Coronary artery (tissue), 2 donors: ENCODE results near the gene C1QTNF7.

ENCODE experiments used
- DNase-seq: peaks from one replicate; pipeline ENCODE4 v3.0.0-alpha.2; 2017; ENCODE audit warnings: low spot score
- H3K27ac ChIP-seq, 2 donors: fragments of 200-600 bp; sonication (generic); one replicate each; pipeline ENCODE4 v1.5.1; 2016 to 2019
- H3K4me3 ChIP-seq: fragments of 200-600 bp; sonication (generic); 2 replicates; pipeline ENCODE4 v1.5.1; 2016; ENCODE audit warnings: mild to moderate bottlenecking, moderate library complexity
- TF ChIP-seq, protein P1 (sequence below): fragments of 200-600 bp; sonication (generic); IDR thresholded peaks from one replicate; pipeline ENCODE4 v1.5.1; 2019; ENCODE audit warnings: antibody characterized with exemption

The C1QTNF7 gene

GRCh38 chr4:15423285-15423711 is 4.5 kb upstream of the C1QTNF7 start:
- no peak for DNase-seq
- Histone ChIP-seq H3K27ac (peak overlapping the region in 1 of 2 donors; percentile 15), H3K4me3 (no peak overlapping the region)
- TF ChIP-seq, protein P1, sequence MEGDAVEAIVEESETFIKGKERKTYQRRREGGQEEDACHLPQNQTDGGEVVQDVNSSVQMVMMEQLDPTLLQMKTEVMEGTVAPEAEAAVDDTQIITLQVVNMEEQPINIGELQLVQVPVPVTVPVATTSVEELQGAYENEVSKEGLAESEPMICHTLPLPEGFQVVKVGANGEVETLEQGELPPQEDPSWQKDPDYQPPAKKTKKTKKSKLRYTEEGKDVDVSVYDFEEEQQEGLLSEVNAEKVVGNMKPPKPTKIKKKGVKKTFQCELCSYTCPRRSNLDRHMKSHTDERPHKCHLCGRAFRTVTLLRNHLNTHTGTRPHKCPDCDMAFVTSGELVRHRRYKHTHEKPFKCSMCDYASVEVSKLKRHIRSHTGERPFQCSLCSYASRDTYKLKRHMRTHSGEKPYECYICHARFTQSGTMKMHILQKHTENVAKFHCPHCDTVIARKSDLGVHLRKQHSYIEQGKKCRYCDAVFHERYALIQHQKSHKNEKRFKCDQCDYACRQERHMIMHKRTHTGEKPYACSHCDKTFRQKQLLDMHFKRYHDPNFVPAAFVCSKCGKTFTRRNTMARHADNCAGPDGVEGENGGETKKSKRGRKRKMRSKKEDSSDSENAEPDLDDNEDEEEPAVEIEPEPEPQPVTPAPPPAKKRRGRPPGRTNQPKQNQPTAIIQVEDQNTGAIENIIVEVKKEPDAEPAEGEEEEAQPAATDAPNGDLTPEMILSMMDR, result no peak

DNA sequence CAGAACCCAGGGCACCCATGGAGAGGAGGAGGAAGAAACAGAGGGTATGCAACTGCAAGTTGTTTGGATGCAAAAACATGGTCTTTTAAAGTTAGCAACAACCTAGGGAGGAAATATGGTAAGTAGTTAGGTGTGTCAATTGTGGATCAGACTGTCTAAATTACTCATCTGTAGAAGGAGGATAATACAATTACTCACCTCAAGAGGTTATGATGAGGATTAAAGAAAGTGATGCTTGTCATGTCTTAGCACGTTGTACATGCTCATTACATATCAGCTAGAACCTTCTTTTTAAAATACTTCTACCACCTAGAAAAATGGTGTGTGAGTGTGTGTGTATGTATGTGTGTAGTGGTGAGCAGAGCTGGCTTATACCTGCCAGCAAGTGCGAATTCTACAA is 2.3 kb upstream of the C1QTNF7 start:
- Histone ChIP-seq H3K4me3 (peak overlapping the region; percentile 53), H3K27ac (peak overlapping the region in 1 of 2 donors; percentile 32)
- TF ChIP-seq, protein P1, result no peak
- DNase-seq, result no peak

DNA sequence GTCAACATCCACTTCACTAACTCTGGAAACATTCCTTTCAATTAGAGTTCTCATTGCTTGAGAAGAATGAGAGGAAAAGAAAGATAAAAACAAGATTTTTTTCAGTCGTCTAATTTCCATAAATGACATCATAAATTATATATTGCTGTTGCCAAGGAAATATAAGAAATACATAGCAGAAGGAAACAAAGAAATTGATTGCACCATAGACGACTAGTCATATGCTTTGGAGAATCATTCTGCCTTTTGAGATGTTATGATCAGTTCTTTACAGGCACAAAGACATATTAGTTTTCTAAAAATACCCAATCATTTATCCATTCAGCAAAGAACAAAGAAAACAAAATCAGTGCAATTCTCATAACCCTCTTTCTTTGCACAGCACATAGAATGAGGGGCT is 672 bp upstream of the C1QTNF7 start:
- no peak for DNase-seq
- Histone ChIP-seq H3K4me3 (peak overlapping the region; percentile 53), H3K27ac (peak overlapping the region; percentile 78 to 80)
- TF ChIP-seq, protein P1, result no peak

GRCh38 chr4:15428611-15429010 is 778 bp downstream of the C1QTNF7 start:
- Histone ChIP-seq H3K4me3 (peak overlapping the region; percentile 53), H3K27ac (peak overlapping the region; percentile 78 to 80)
- TF ChIP-seq, protein P1, result no peak
- no peak for DNase-seq

DNA sequence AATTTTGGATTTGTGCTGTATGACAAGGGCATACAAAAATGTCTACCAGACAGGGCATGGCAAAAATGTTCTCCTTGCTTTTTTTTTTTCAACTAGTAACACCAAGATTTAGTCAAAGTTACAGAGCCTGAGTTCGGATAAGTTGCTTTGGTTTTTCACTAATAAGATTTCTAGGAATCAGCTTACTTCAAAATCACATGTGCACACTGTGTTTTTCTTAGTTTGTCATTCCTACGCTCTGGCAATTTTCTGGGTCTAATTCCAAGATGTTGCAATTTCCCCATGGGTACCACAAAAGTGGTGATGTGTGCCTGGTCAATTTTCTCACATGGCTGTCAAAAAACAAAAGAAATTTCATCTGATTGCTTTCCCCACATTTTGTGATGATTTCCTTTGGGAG is 6.3 kb downstream of the C1QTNF7 start:
- TF ChIP-seq, protein P1, result no peak
- H3K4me3 ChIP-seq, result no peak overlapping the region
- DNase-seq, result no peak
- peak overlapping the region; percentile 45 to 63 for H3K27ac ChIP-seq

DNA sequence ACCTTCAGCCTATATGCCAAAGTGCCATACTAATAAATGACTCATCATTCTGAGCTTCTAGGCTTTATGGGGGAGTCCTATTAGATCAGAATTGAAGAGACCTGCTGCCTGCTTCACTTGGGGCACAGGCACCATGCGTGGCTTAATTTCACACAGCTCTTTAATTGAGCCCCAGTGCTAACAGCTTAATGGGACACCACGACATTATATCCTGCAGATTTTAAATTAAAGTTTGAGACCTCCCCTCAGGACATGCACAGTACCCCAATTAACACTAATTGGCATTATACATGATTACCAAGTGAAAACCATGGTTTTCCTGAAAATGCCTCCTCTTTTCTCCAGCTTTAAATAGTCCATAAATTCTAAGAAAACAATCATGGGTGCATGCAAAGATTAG is 6.8 kb downstream of the C1QTNF7 start:
- TF ChIP-seq, protein P1, result no peak
- DNase-seq, result no peak
- Histone ChIP-seq H3K27ac (no peak overlapping the region), H3K4me3 (no peak overlapping the region)

DNA sequence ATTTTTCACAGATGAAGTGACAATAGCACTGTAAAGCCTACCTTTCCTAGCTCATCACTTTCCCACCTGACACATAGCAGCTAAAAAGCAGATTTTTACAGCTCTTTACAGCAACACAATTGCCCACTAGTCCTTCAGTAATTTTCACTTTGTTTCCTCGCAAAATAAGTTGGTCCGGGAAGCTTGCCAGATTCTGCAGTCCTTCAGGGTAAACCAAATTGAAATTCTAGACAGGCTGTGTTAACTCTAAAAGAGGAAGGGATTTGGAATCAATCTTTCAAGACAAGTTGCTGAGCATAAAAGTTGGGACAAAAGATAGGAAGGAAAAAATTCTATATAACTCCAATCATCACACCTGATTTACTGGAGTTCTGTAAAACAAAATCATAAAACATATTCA is 8.7 kb downstream of the C1QTNF7 start:
- no peak for DNase-seq
- TF ChIP-seq, protein P1, result no peak
- H3K27ac ChIP-seq, result no peak overlapping the region
- no peak overlapping the region for H3K4me3 ChIP-seq
